ENCODE results near the gene CLDN19. TPM values are rescaled to one million over a fixed set of nuclear protein-coding genes. Genes with fewer than 3 reads are reported as not detected.

CLDN19 gene
- total and polyA plus RNA-seq, 2 donors from 2014 or later: 23.2 to 42.5 TPM

GRCh38 chr1:42690477-42691156 is 49.4 kb downstream of the CLDN19 start:
- no peaks in the 10 kb centered on the region for H3K9me3 ChIP-seq (ENCODE audit: control insufficient read depth in 2 of 3, insufficient read depth in 1 of 3, low read length in 3 of 3)
- no peak overlapping the region for H3K27ac ChIP-seq (ENCODE audit: low read depth in 2 of 2, low read length in 2 of 2)
- H3K4me1 ChIP-seq (ENCODE audit: control insufficient read depth in 2 of 3, insufficient read depth in 2 of 3, low read depth in 1 of 3, low read length in 3 of 3): peaks cover 3 to 42% (median 19%) of the 10 kb centered on the region in 3 donors
- no peak for TF ChIP-seq CTCF (IDR thresholded peaks at IDR 0.05; ENCODE audit: borderline replicate concordance, extremely low read depth, insufficient read depth)
- peaks cover 0 to 2% (median 0%) of the 10 kb centered on the region in 3 donors for H3K36me3 ChIP-seq (ENCODE audit: control insufficient read depth in 2 of 3, insufficient read depth in 3 of 3, low read length in 3 of 3)
- no peaks in the 10 kb centered on the region for H3K27me3 ChIP-seq (ENCODE audit: control insufficient read depth, insufficient read depth, low read length)
- FAIRE-seq (no peak), DNase-seq (no peak)
- no peak overlapping the region for H3K4me3 ChIP-seq (ENCODE audit: low read length in 3 of 3)
- intact Hi-C loops (cut with DNase I): no loop called here
- H3K9ac ChIP-seq (ENCODE audit: low read length in 3 of 3): no peak overlapping the region

- no peak for FAIRE-seq
- no peak for TF ChIP-seq CTCF (IDR thresholded peaks at IDR 0.05; ENCODE audit: borderline replicate concordance, extremely low read depth, insufficient read depth)
These were observed 50.1 kb downstream of the CLDN19 start for GRCh38 chr1:42689912-42690311.

DNA sequence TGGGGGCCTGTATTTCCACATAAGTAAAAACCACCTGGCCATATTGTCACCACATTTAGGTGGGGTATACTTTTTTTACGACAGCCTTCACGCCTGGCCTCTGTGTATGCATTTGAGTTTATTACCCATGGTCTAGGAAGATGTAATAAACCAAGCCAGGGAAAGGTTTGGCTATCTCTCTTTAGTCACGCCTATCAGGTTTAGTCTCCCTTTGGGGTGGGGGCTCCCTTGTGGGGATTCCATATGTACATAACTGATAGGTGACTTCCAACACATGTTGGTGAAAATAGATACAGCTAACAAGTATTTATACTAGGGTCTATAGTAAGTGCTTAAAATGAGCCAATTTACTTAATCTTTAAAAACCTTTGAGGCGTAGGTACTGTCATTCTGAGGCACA is 53.6 kb downstream of the CLDN19 start:
- H3K9me3 ChIP-seq (ENCODE audit: control insufficient read depth in 2 of 3, insufficient read depth in 1 of 3, low read length in 3 of 3): no peaks in the 10 kb centered on the region
- H3K27ac ChIP-seq (ENCODE audit: low read depth in 2 of 2, low read length in 2 of 2): no peak overlapping the region
- no peak overlapping the region for H3K4me3 ChIP-seq (ENCODE audit: low read length in 3 of 3)
- FAIRE-seq (no peak), DNase-seq (no peak)
- peaks cover 0 to 32% (median 22%) of the 10 kb centered on the region in 3 donors for H3K4me1 ChIP-seq (ENCODE audit: control insufficient read depth in 2 of 3, insufficient read depth in 2 of 3, low read depth in 1 of 3, low read length in 3 of 3)
- H3K27me3 ChIP-seq (ENCODE audit: control insufficient read depth, insufficient read depth, low read length): no peaks in the 10 kb centered on the region
- peaks cover 0 to 2% (median 0%) of the 10 kb centered on the region in 3 donors for H3K36me3 ChIP-seq (ENCODE audit: control insufficient read depth in 2 of 3, insufficient read depth in 3 of 3, low read length in 3 of 3)
- intact Hi-C loops (cut with DNase I): no loop called here
- no peak overlapping the region for H3K9ac ChIP-seq (ENCODE audit: low read length in 3 of 3)
- TF ChIP-seq CTCF (IDR thresholded peaks at IDR 0.05; ENCODE audit: borderline replicate concordance, extremely low read depth, insufficient read depth): no peak

More at GRCh38 chr1:42689912-42690311, 50.1 kb downstream of the CLDN19 start:
- Histone ChIP-seq H3K27me3 (ENCODE audit: control insufficient read depth, insufficient read depth, low read length) (no peaks in the 10 kb centered on the region), H3K9ac (ENCODE audit: low read length in 3 of 3) (no peak overlapping the region), H3K4me1 (ENCODE audit: control insufficient read depth in 2 of 3, insufficient read depth in 2 of 3, low read depth in 1 of 3, low read length in 3 of 3) (peaks cover 3 to 42% (median 20%) of the 10 kb centered on the region in 3 donors), H3K4me3 (ENCODE audit: low read length in 3 of 3) (no peak overlapping the region), H3K27ac (ENCODE audit: low read depth in 2 of 2, low read length in 2 of 2) (no peak overlapping the region), H3K9me3 (ENCODE audit: control insufficient read depth in 2 of 3, insufficient read depth in 1 of 3, low read length in 3 of 3) (no peaks in the 10 kb centered on the region), H3K36me3 (ENCODE audit: control insufficient read depth in 2 of 3, insufficient read depth in 3 of 3, low read length in 3 of 3) (peaks cover 0 to 2% (median 0%) of the 10 kb centered on the region in 3 donors)
- intact Hi-C loops (cut with DNase I): no loop called here
- no peak for DNase-seq
